Natural killer cell (primary cell): ENCODE data around the gene CAMTA1. TPM values are rescaled to one million over a fixed set of nuclear protein-coding genes. Genes with fewer than 3 reads are reported as not detected.

ENCODE experiments used
- ATAC-seq, 3 donors: fragments of 150-1000 bp in 2 of 3; fragments of 200-7000 bp in 1 of 3; cut with Tn5 transposase; 1 replicate in 1 of 3; 2 replicates in 2 of 3; pipeline ENCODE4 v1.10.0; 2021; ENCODE audit warnings: mild to moderate bottlenecking in 2 of 3, moderate library complexity in 2 of 3
- DNase-seq, 2 donors: peaks; one replicate each; pipeline versions ENCODE4 v3.0.0 to v3.0.0-alpha.2; 2013 to 2021; ENCODE audit warnings: mixed read lengths in 1 of 2
- H3K27ac ChIP-seq: one replicate; pipeline ENCODE4 v1.5.1; 2013; ENCODE audit warnings: mild to moderate bottlenecking, low read length
- H3K27me3 ChIP-seq: one replicate; pipeline ENCODE4 v1.6.1; 2013; ENCODE audit warnings: low read length; ENCODE audit not compliant: control insufficient read depth, insufficient read depth
- H3K36me3 ChIP-seq: one replicate; pipeline ENCODE4 v1.6.1; 2013; ENCODE audit warnings: low read length; ENCODE audit not compliant: control insufficient read depth, insufficient read depth
- H3K4me1 ChIP-seq: one replicate; pipeline ENCODE4 v1.6.1; 2013; ENCODE audit warnings: low read length; ENCODE audit not compliant: control insufficient read depth, insufficient read depth
- H3K4me3 ChIP-seq: one replicate; pipeline ENCODE4 v1.5.1; 2013; ENCODE audit warnings: low read length
- H3K9me3 ChIP-seq: one replicate; pipeline ENCODE4 v1.6.1; 2013; ENCODE audit warnings: low read length; ENCODE audit not compliant: control insufficient read depth, insufficient read depth
- H3K27ac Mint-ChIP-seq, 2 donors: one replicate each; pipeline ENCODE4 v1.8.0; 2022; ENCODE audit warnings: mild to moderate bottlenecking in 2 of 2, mixed read lengths in 2 of 2, moderate library complexity in 1 of 2
- H3K27me3 Mint-ChIP-seq, 2 donors: one replicate each; pipeline ENCODE4 v1.8.0; 2022; ENCODE audit warnings: low read depth in 2 of 2, mixed read lengths in 2 of 2
- H3K36me3 Mint-ChIP-seq: one replicate; pipeline ENCODE4 v1.8.0; 2022; ENCODE audit warnings: mixed read lengths
- H3K4me1 Mint-ChIP-seq, 2 donors: one replicate each; pipeline ENCODE4 v1.8.0; 2022; ENCODE audit warnings: mixed read lengths in 2 of 2
- H3K4me3 Mint-ChIP-seq: one replicate; pipeline ENCODE4 v1.8.0; 2022; ENCODE audit warnings: mild to moderate bottlenecking, moderate library complexity, mixed read lengths
- H3K9me3 Mint-ChIP-seq, 2 donors: one replicate each; pipeline ENCODE4 v1.8.0; 2022; ENCODE audit warnings: mixed read lengths in 2 of 2
- WGBS: methylation state at CpG from one replicate; pipeline ENCODE4 v1.1.7; 2013; ENCODE audit warnings: missing lambda C conversion rate; ENCODE audit not compliant: insufficient coverage; 5-methylcytosine and 5-hydroxymethylcytosine counted together
- intact Hi-C: fragments of 100-400 bp; cut with micrococcal nuclease; formaldehyde crosslinking; loops from one replicate; pipeline ENCODE4 v1.14.2; 2022
- total RNA-seq, 4 donors: library from RNA; stranded (reverse); fragments of 120-200 nt in 1 of 4; gene quantifications; one replicate each; pipeline versions ENCODE4 v1.2.3 to v1.2.4, GENCODE V29; 2013 to 2022
- TF ChIP-seq, protein P1 (sequence below): fragments of 200-600 bp; IDR thresholded peaks from one replicate; pipeline ENCODE4 v1.8.0; 2022; ENCODE audit warnings: antibody characterized with exemption

CAMTA1 gene
- total RNA-seq, 3 donors from 2014 or later (not counting 1 experiment from before 2014, with no cell fraction given), result 40.6 to 53.3 (median 44.9) TPM

DNA sequence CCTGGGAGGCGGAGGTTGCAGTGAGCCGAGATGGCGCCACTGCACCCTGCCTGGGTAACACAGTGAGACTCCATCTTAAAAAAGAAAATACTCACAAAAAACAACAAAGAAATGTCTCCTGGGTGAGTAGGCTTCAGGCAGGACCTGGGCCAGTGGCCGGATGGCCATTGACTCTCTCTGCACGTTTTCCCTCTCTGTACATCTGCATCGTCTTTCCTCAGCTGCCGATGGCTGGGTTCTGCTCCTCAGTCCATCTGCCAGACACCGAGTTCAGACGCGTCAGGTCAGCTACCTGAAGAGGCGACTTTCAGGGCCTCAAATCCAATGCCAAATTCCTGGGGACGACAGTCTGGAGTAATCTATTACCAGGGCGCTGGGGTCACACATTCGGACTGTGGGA, 199.3 kb downstream of the CAMTA1 start:
- intact Hi-C loops, result no loop called here
- H3K27me3 Mint-ChIP-seq, result peaks cover 3 to 15% of the 10 kb centered on the region in 2 donors
- 89% methylated on average over 14 of the region's 14 CpGs for WGBS
- no peak overlapping the region for H3K4me3 Mint-ChIP-seq
- no peak for ATAC-seq
- no peak for DNase-seq
- no peaks in the 10 kb centered on the region for H3K27me3 ChIP-seq
- no peaks in the 10 kb centered on the region for H3K36me3 ChIP-seq
- no peak overlapping the region for H3K27ac Mint-ChIP-seq
- H3K9me3 Mint-ChIP-seq, result no peaks in the 10 kb centered on the region
- H3K9me3 ChIP-seq, result no peaks in the 10 kb centered on the region
- no peaks in the 10 kb centered on the region for H3K4me1 ChIP-seq
- no peak overlapping the region for H3K4me3 ChIP-seq
- H3K27ac ChIP-seq, result no peak overlapping the region
- TF ChIP-seq, protein P1, sequence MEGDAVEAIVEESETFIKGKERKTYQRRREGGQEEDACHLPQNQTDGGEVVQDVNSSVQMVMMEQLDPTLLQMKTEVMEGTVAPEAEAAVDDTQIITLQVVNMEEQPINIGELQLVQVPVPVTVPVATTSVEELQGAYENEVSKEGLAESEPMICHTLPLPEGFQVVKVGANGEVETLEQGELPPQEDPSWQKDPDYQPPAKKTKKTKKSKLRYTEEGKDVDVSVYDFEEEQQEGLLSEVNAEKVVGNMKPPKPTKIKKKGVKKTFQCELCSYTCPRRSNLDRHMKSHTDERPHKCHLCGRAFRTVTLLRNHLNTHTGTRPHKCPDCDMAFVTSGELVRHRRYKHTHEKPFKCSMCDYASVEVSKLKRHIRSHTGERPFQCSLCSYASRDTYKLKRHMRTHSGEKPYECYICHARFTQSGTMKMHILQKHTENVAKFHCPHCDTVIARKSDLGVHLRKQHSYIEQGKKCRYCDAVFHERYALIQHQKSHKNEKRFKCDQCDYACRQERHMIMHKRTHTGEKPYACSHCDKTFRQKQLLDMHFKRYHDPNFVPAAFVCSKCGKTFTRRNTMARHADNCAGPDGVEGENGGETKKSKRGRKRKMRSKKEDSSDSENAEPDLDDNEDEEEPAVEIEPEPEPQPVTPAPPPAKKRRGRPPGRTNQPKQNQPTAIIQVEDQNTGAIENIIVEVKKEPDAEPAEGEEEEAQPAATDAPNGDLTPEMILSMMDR, result no peak
- H3K4me1 Mint-ChIP-seq, result no peaks in the 10 kb centered on the region
- no peaks in the 10 kb centered on the region for H3K36me3 Mint-ChIP-seq

- Histone ChIP-seq H3K9me3 (no peaks in the 10 kb centered on the region), H3K4me1 (no peaks in the 10 kb centered on the region), H3K4me3 (no peak overlapping the region), H3K27me3 (no peaks in the 10 kb centered on the region), H3K27ac (no peak overlapping the region), H3K36me3 (no peaks in the 10 kb centered on the region)
- WGBS, result 76% methylated on average over 7 of the region's 7 CpGs
- Mint-ChIP-seq H3K27ac (no peak overlapping the region), H3K36me3 (no peaks in the 10 kb centered on the region), H3K9me3 (no peaks in the 10 kb centered on the region), H3K4me3 (no peak overlapping the region), H3K27me3 (peaks cover 3 to 20% of the 10 kb centered on the region in 2 donors), H3K4me1 (no peaks in the 10 kb centered on the region)
- no peak for ATAC-seq
- intact Hi-C loops, result no loop called here
- DNase-seq, result no peak
- TF ChIP-seq, protein P1, result no peak
These were observed 199.7 kb downstream of the CAMTA1 start for GRCh38 chr1:6984986-6985385.

- DNase-seq (no peak), ATAC-seq (no peak)
- TF ChIP-seq, protein P1, result no peak
- Histone ChIP-seq H3K27ac (no peak overlapping the region), H3K27me3 (no peaks in the 10 kb centered on the region), H3K36me3 (no peaks in the 10 kb centered on the region), H3K4me3 (no peak overlapping the region), H3K4me1 (no peaks in the 10 kb centered on the region), H3K9me3 (no peaks in the 10 kb centered on the region)
- H3K9me3 Mint-ChIP-seq, result no peaks in the 10 kb centered on the region
- H3K27me3 Mint-ChIP-seq, result peaks cover 6 to 26% of the 10 kb centered on the region in 2 donors
- H3K4me1 Mint-ChIP-seq, result no peaks in the 10 kb centered on the region
- intact Hi-C loops, result no loop called here
- WGBS, result 88% methylated on average over 12 of the region's 17 CpGs
- H3K36me3 Mint-ChIP-seq, result no peaks in the 10 kb centered on the region
- H3K27ac Mint-ChIP-seq, result no peak overlapping the region
- H3K4me3 Mint-ChIP-seq, result no peak overlapping the region
These were observed 200.5 kb downstream of the CAMTA1 start for GRCh38 chr1:6985549-6986276.

DNA sequence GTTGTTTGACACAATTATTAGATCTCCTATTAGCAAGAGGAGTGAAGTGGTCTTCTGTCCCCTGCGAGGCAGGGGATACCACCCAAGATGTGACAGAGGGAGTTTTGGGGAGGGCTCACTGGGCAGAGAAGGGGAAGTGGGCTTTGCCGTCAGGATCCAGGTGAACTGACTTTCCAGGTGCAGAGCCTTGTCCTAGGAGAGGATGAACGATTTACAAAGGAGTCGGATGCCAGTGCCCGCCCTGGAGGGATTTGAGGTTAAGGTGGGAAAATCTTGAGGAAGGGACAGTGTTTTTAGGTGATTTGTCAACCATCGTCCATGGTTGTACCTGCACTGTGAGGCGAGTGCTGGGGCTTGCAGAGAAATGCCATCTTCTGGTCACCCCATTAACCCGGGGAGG, 201.0 kb downstream of the CAMTA1 start:
- H3K4me1 Mint-ChIP-seq, result no peaks in the 10 kb centered on the region
- H3K27me3 Mint-ChIP-seq, result peaks cover 6 to 26% of the 10 kb centered on the region in 2 donors
- no peaks in the 10 kb centered on the region for H3K36me3 Mint-ChIP-seq
- intact Hi-C loops, result no loop called here
- 89% methylated on average over 8 of the region's 8 CpGs for WGBS
- H3K4me1 ChIP-seq, result no peaks in the 10 kb centered on the region
- H3K4me3 Mint-ChIP-seq, result no peak overlapping the region
- no peaks in the 10 kb centered on the region for H3K9me3 ChIP-seq
- H3K27me3 ChIP-seq, result no peaks in the 10 kb centered on the region
- H3K36me3 ChIP-seq, result no peaks in the 10 kb centered on the region
- no peak overlapping the region for H3K27ac ChIP-seq
- no peak overlapping the region for H3K4me3 ChIP-seq
- no peak for DNase-seq
- no peaks in the 10 kb centered on the region for H3K9me3 Mint-ChIP-seq
- no peak for ATAC-seq
- H3K27ac Mint-ChIP-seq, result no peak overlapping the region
- TF ChIP-seq, protein P1, result no peak
